ENCODE results near the gene MYH15. TPM values are rescaled to one million over a fixed set of nuclear protein-coding genes. Genes with fewer than 3 reads are reported as not detected.

The MYH15 gene
- polyA plus RNA-seq, 3 donors, result not detected

DNA sequence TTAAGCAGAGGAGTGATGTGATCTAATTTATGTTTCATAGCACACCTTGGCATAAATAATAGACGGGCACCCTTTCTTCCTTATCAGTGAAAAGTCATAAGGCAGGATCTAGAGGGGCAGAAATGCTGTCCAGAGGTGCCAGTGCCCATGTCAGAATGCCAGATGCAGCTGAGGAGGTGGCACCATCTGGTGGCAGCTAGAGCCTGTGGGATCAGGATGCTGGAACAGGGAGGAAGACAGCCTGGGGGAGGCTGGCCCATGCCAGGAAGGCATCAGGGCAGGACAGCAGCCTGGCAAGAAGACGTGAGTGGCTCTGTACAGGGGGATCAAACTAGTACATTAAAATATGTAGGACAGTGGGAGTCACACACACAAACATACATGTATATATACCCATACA, 16.5 kb downstream of the MYH15 start:
- intact Hi-C loops (cut with micrococcal nuclease), result loop anchor here (5.0 kb wide), 2 partner anchors 58 to 418 kb away; no protein-coding TSS in a partner anchor
- no peak overlapping the region for H2AFZ ChIP-seq (ENCODE audit: insufficient read depth, low read depth, low read length, poor library complexity, severe bottlenecking)

DNA sequence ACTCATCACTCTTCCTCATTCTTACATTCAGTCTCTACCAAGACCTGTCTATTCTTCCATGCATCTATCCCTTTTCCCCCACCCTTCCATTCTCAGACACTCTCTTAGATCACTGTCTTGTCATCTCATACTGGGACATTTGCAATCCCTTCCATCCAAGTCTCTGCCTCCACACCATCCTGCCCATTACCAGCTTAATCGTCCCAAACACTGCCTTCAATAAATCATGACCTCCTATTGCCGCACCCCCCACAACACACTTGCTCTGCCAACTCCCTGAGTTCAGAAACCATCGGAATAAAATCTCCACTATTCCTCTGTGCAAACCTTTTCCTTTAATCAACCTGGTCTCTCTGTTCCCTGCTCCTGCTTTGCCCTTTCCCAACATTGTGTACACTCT, 18.9 kb downstream of the MYH15 start:
- intact Hi-C loops (cut with micrococcal nuclease), result loop anchor here (2.0 to 5.0 kb wide), 3 partner anchors 61 to 421 kb away; no protein-coding TSS in a partner anchor
- 88% methylated on average over 3 of the region's 3 CpGs for WGBS (ENCODE audit: insufficient coverage)
- Histone ChIP-seq H2AFZ (ENCODE audit: insufficient read depth, low read depth, low read length, poor library complexity, severe bottlenecking) (no peak overlapping the region), H3K4me1 (ENCODE audit: control insufficient read depth in 1 of 2, insufficient read depth in 2 of 2, low read length in 2 of 2) (no peaks in the 10 kb centered on the region), H3K27ac (ENCODE audit: low read depth in 1 of 2, low read length in 2 of 2) (no peak overlapping the region), H3K27me3 (ENCODE audit: control insufficient read depth in 2 of 2, insufficient read depth in 2 of 2, low read length in 2 of 2) (no peaks in the 10 kb centered on the region), H4K20me1 (ENCODE audit: insufficient read depth, low read length) (no peaks in the 10 kb centered on the region), H3K79me2 (ENCODE audit: insufficient read depth, low read length) (no peaks in the 10 kb centered on the region), H3K4me3 (replicated peaks in 1 of 3; ENCODE audit: low read depth in 2 of 3, low read length in 3 of 3) (no peak overlapping the region), H3K36me3 (replicated peaks in 1 of 2; ENCODE audit: control insufficient read depth in 1 of 2, insufficient read depth in 2 of 2, low read length in 2 of 2) (no peaks in the 10 kb centered on the region), H3K4me2 (replicated peaks; ENCODE audit: extremely low read depth, low read length, poor library complexity, severe bottlenecking) (no peak overlapping the region), H3K9ac (ENCODE audit: insufficient read depth, low read length, poor library complexity, severe bottlenecking) (no peak overlapping the region), H3K9me3 (replicated peaks in 1 of 2; ENCODE audit: control insufficient read depth in 1 of 2, insufficient read depth in 1 of 2, low read length in 2 of 2) (no peaks in the 10 kb centered on the region)
- TF ChIP-seq, protein P1, sequence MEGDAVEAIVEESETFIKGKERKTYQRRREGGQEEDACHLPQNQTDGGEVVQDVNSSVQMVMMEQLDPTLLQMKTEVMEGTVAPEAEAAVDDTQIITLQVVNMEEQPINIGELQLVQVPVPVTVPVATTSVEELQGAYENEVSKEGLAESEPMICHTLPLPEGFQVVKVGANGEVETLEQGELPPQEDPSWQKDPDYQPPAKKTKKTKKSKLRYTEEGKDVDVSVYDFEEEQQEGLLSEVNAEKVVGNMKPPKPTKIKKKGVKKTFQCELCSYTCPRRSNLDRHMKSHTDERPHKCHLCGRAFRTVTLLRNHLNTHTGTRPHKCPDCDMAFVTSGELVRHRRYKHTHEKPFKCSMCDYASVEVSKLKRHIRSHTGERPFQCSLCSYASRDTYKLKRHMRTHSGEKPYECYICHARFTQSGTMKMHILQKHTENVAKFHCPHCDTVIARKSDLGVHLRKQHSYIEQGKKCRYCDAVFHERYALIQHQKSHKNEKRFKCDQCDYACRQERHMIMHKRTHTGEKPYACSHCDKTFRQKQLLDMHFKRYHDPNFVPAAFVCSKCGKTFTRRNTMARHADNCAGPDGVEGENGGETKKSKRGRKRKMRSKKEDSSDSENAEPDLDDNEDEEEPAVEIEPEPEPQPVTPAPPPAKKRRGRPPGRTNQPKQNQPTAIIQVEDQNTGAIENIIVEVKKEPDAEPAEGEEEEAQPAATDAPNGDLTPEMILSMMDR (IDR thresholded peaks at IDR 0.05), result no peak
- no peak overlapping the region for H3K4me3 Mint-ChIP-seq
- no peak for DNase-seq
- no peaks in the 10 kb centered on the region for H3K36me3 Mint-ChIP-seq
- H3K9me3 Mint-ChIP-seq, result no peaks in the 10 kb centered on the region
- peaks cover 2 to 4% (median 3%) of the 10 kb centered on the region in 3 donors for H3K27me3 Mint-ChIP-seq (ENCODE audit: low read depth in 3 of 3)
- H3K27ac Mint-ChIP-seq, result no peak overlapping the region
- H3K4me1 Mint-ChIP-seq, result peaks cover 2% of the 10 kb centered on the region

More for the DNA sequence above, 16.5 kb downstream of the MYH15 start:
- TF ChIP-seq, protein P1 (IDR thresholded peaks at IDR 0.05), result no peak
- Histone ChIP-seq H3K9me3 (replicated peaks in 1 of 2; ENCODE audit: control insufficient read depth in 1 of 2, insufficient read depth in 1 of 2, low read length in 2 of 2) (no peaks in the 10 kb centered on the region), H3K36me3 (replicated peaks in 1 of 2; ENCODE audit: control insufficient read depth in 1 of 2, insufficient read depth in 2 of 2, low read length in 2 of 2) (no peaks in the 10 kb centered on the region), H3K9ac (ENCODE audit: insufficient read depth, low read length, poor library complexity, severe bottlenecking) (no peak overlapping the region), H3K4me1 (ENCODE audit: control insufficient read depth in 1 of 2, insufficient read depth in 2 of 2, low read length in 2 of 2) (no peaks in the 10 kb centered on the region), H3K27ac (ENCODE audit: low read depth in 1 of 2, low read length in 2 of 2) (no peak overlapping the region), H3K79me2 (ENCODE audit: insufficient read depth, low read length) (no peaks in the 10 kb centered on the region), H3K4me2 (replicated peaks; ENCODE audit: extremely low read depth, low read length, poor library complexity, severe bottlenecking) (no peak overlapping the region), H3K4me3 (replicated peaks in 1 of 3; ENCODE audit: low read depth in 2 of 3, low read length in 3 of 3) (no peak overlapping the region), H3K27me3 (ENCODE audit: control insufficient read depth in 2 of 2, insufficient read depth in 2 of 2, low read length in 2 of 2) (no peaks in the 10 kb centered on the region), H4K20me1 (ENCODE audit: insufficient read depth, low read length) (no peaks in the 10 kb centered on the region)
- no CpG with 5 or more reads among the region's 2 CpGs for WGBS (ENCODE audit: insufficient coverage)
- H3K36me3 Mint-ChIP-seq, result no peaks in the 10 kb centered on the region
- peaks cover 2% of the 10 kb centered on the region for H3K4me1 Mint-ChIP-seq
- peaks cover 0 to 2% (median 0%) of the 10 kb centered on the region in 7 donors for H3K9me3 Mint-ChIP-seq
- H3K27ac Mint-ChIP-seq, result no peak overlapping the region
- peaks cover 2 to 3% (median 2%) of the 10 kb centered on the region in 3 donors for H3K27me3 Mint-ChIP-seq (ENCODE audit: low read depth in 3 of 3)
- no peak for DNase-seq
- H3K4me3 Mint-ChIP-seq, result no peak overlapping the region

Measured in CD14-positive monocyte (primary cell).